CD4-positive, alpha-beta T cell (primary cell): ENCODE data around the gene AP3B2. TPM values are rescaled to one million over a fixed set of nuclear protein-coding genes. Genes with fewer than 3 reads are reported as not detected.

Experiments used
- ATAC-seq: fragments of 200-7000 bp; cut with Tn5 transposase; one replicate; pipeline ENCODE4 v1.10.0; 2022; ENCODE audit warnings: mild to moderate bottlenecking; ENCODE audit not compliant: poor library complexity
- CTCF ChIA-PET: fragments of 350-600 bp; sonication (Branson Sonifier 250); formaldehyde crosslinking; loops from one replicate; lab custom pipeline; 2021; ENCODE audit warnings: antibody characterized with exemption, inconsistent platforms; lab: Charles Lee
- POLR2A ChIA-PET: fragments of 350-600 bp; sonication (Branson Sonifier 250); formaldehyde crosslinking; loops from one replicate; lab custom pipeline; 2021; ENCODE audit warnings: antibody characterized with exemption, inconsistent platforms; lab: Charles Lee
- DNase-seq, 14 experiments: peaks; one replicate each; pipeline ENCODE4 v3.0.0-alpha.2; 2013 to 2020; ENCODE audit warnings: mixed read lengths in 2 of 14
- H3K27ac ChIP-seq, 2 donors: one replicate each; pipeline versions ENCODE4 v1.5.1 to v1.7.0; 2013; ENCODE audit warnings: low read length in 2 of 2, low read depth in 1 of 2, mild to moderate bottlenecking in 1 of 2
- H3K27me3 ChIP-seq, 2 experiments: 1 replicate in 1 of 2; 2 replicates in 1 of 2; pipeline versions ENCODE4 v1.6.1 to v1.7.0; 2013; ENCODE audit warnings: low read length in 2 of 2, control low read depth in 1 of 2, mild to moderate bottlenecking in 1 of 2, moderate library complexity in 1 of 2; ENCODE audit not compliant: insufficient read depth in 2 of 2, control insufficient read depth in 1 of 2
- H3K36me3 ChIP-seq: one replicate; pipeline ENCODE4 v1.6.1; 2013; ENCODE audit warnings: low read length, control low read depth; ENCODE audit not compliant: insufficient read depth
- H3K4me1 ChIP-seq: one replicate; pipeline ENCODE4 v1.6.1; 2013; ENCODE audit warnings: low read length, control low read depth; ENCODE audit not compliant: insufficient read depth
- H3K4me3 ChIP-seq: one replicate; pipeline ENCODE4 v1.5.1; 2013; ENCODE audit warnings: mild to moderate bottlenecking, low read length, moderate library complexity
- H3K9me3 ChIP-seq, 2 experiments: 1 replicate in 1 of 2; 2 replicates in 1 of 2; pipeline versions ENCODE4 v1.6.1 to v1.7.0; 2013; ENCODE audit warnings: low read length in 2 of 2, mild to moderate bottlenecking in 2 of 2, control low read depth in 1 of 2, moderate library complexity in 1 of 2; ENCODE audit not compliant: control insufficient read depth in 1 of 2, insufficient read depth in 1 of 2
- H3K27ac Mint-ChIP-seq: one replicate; pipeline ENCODE4 v1.8.0; 2020; ENCODE audit warnings: mixed read lengths
- H3K27me3 Mint-ChIP-seq: one replicate; pipeline ENCODE4 v1.8.0; 2021; ENCODE audit warnings: mixed read lengths
- H3K36me3 Mint-ChIP-seq: one replicate; pipeline ENCODE4 v1.8.0; 2021; ENCODE audit warnings: low read depth, mixed read lengths
- H3K4me1 Mint-ChIP-seq: one replicate; pipeline ENCODE4 v1.8.0; 2021; ENCODE audit warnings: low read depth, mixed read lengths
- H3K4me3 Mint-ChIP-seq: one replicate; pipeline ENCODE4 v1.8.0; 2020; ENCODE audit warnings: mild to moderate bottlenecking, mixed read lengths
- H3K9me3 Mint-ChIP-seq: one replicate; pipeline ENCODE4 v1.8.0; 2020; ENCODE audit warnings: mixed read lengths
- CTCF ChIP-seq: fragments of 200-600 bp; IDR thresholded peaks from one replicate; pipeline ENCODE4 v1.8.0; 2022; ENCODE audit warnings: antibody characterized with exemption, mild to moderate bottlenecking
- intact Hi-C, 2 experiments: fragments of 100-400 bp; cut with DNase I in 1 of 2; cut with micrococcal nuclease in 1 of 2; formaldehyde crosslinking; loops; one replicate each; pipeline versions ENCODE4 v1.15.1 to v1.9.0; 2023 to 2025; cut with DNase I, micrococcal nuclease
- total RNA-seq, 174 experiments: library from RNA in 2 of 174; stranded (reverse) in 2 of 174; gene quantifications; one replicate each; pipeline ENCODE4 v1.2.3 and lab custom pipeline; 2021 to 2026

The AP3B2 gene
- total RNA-seq, 2 experiments from 2014 or later, result 0.25 to 0.98 TPM

- Histone ChIP-seq H3K4me3 (no peak overlapping the region), H3K36me3 (no peaks in the 10 kb centered on the region), H3K4me1 (no peaks in the 10 kb centered on the region), H3K27me3 (no peaks in the 10 kb centered on the region), H3K9me3 (no peaks in the 10 kb centered on the region), H3K27ac (no peak overlapping the region)
- H3K27me3 Mint-ChIP-seq, result no peaks in the 10 kb centered on the region
- CTCF ChIA-PET, result no interaction called here
- H3K27ac Mint-ChIP-seq, result no peak overlapping the region
- no peak overlapping the region for H3K4me3 Mint-ChIP-seq
- TF ChIP-seq CTCF, result no peak
- intact Hi-C loops, result no loop called here
- no peak for ATAC-seq
- DNase-seq, result no peak
- no peaks in the 10 kb centered on the region for H3K4me1 Mint-ChIP-seq
- POLR2A ChIA-PET, result no interaction called here
- no peaks in the 10 kb centered on the region for H3K36me3 Mint-ChIP-seq
- H3K9me3 Mint-ChIP-seq, result no peaks in the 10 kb centered on the region
Observed at GRCh38 chr15:82743810-82744209, 34.1 kb upstream of the AP3B2 start.

DNA sequence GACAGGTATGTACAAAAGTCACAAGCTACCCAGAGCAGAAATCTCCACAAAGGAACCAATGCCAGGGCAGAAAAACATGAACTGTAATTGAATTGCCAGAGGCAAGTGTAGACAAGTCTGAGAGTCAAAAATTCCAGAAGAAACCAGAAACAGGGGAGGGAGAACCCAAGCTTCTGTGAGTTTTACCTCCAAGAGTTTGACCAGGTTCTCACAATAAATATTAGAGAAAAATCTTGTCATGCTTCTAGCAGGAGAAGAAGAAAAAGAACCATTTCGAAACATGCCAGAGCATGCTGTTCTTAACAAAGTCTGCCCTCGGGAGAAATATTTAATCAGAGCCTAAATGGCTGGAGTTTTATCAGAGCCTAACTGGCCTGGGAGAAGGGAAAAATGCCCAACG is 32.5 kb upstream of the AP3B2 start:
- Histone ChIP-seq H3K4me1 (no peaks in the 10 kb centered on the region), H3K9me3 (no peaks in the 10 kb centered on the region), H3K27ac (no peak overlapping the region), H3K4me3 (no peak overlapping the region), H3K36me3 (no peaks in the 10 kb centered on the region), H3K27me3 (no peaks in the 10 kb centered on the region)
- no peaks in the 10 kb centered on the region for H3K27me3 Mint-ChIP-seq
- H3K36me3 Mint-ChIP-seq, result peaks cover 13% of the 10 kb centered on the region
- no peaks in the 10 kb centered on the region for H3K4me1 Mint-ChIP-seq
- intact Hi-C loops, result no loop called here
- DNase-seq (no peak), ATAC-seq (no peak)
- no peak overlapping the region for H3K4me3 Mint-ChIP-seq
- no peak for TF ChIP-seq CTCF
- H3K27ac Mint-ChIP-seq, result no peak overlapping the region
- ChIA-PET POLR2A (no interaction called here), CTCF (no interaction called here)
- no peaks in the 10 kb centered on the region for H3K9me3 Mint-ChIP-seq

- H3K9me3 Mint-ChIP-seq, result no peaks in the 10 kb centered on the region
- no peak for TF ChIP-seq CTCF
- no peak overlapping the region for H3K27ac Mint-ChIP-seq
- H3K4me3 Mint-ChIP-seq, result no peak overlapping the region
- Histone ChIP-seq H3K4me3 (no peak overlapping the region), H3K36me3 (peaks cover 6% of the 10 kb centered on the region), H3K9me3 (no peaks in the 10 kb centered on the region), H3K4me1 (no peaks in the 10 kb centered on the region), H3K27ac (no peak overlapping the region), H3K27me3 (no peaks in the 10 kb centered on the region)
- intact Hi-C loops, result no loop called here
- H3K27me3 Mint-ChIP-seq, result no peaks in the 10 kb centered on the region
- ChIA-PET POLR2A (no interaction called here), CTCF (no interaction called here)
- no peak for DNase-seq
- H3K4me1 Mint-ChIP-seq, result no peaks in the 10 kb centered on the region
- H3K36me3 Mint-ChIP-seq, result peaks cover 28% of the 10 kb centered on the region
- ATAC-seq, result no peak
Observed at GRCh38 chr15:82739086-82739485, 29.4 kb upstream of the AP3B2 start.
